ENCODE results near the gene CS. TPM values are rescaled to one million over a fixed set of nuclear protein-coding genes. Genes with fewer than 3 reads are reported as not detected.

Gene CS
- total RNA-seq, 1 experiment from 2014 or later = 250 TPM

- Histone ChIP-seq H3K79me1 (ENCODE audit: insufficient read depth, low read depth, low read length, poor library complexity, severe bottlenecking) (no peaks in the 10 kb centered on the region), H3K9ac (ENCODE audit: extremely low read depth, insufficient read length, low read length) (no peak overlapping the region), H2BK12ac (ENCODE audit: insufficient read length, low read depth, low read length) (no peak overlapping the region), H2BK20ac (ENCODE audit: low read depth, low read length, poor library complexity, severe bottlenecking) (no peak overlapping the region), H3K4ac (ENCODE audit: low read depth, low read length) (no peak overlapping the region), H2AFZ (ENCODE audit: low read length) (no peak overlapping the region), H4K20me1 (ENCODE audit: control insufficient read depth, insufficient read depth, insufficient read length) (no peaks in the 10 kb centered on the region), H2AK5ac (ENCODE audit: insufficient read length, low read length) (no peak overlapping the region), H3K14ac (ENCODE audit: insufficient read depth, low read length) (no peak overlapping the region), H3K27ac (ENCODE audit: insufficient read length, low read depth, low read length) (no peak overlapping the region), H3K23me2 (ENCODE audit: insufficient read length, low read depth, low read length, poor library complexity, severe bottlenecking) (no peaks in the 10 kb centered on the region), H4K8ac (replicated peaks; ENCODE audit: insufficient read length, low read depth, low read length) (no peak overlapping the region), H3K18ac (ENCODE audit: insufficient read length, low read depth, low read length) (no peak overlapping the region), H3K4me1 (ENCODE audit: insufficient read depth, low read length) (no peaks in the 10 kb centered on the region), H2BK120ac (ENCODE audit: low read depth, low read length, poor library complexity, severe bottlenecking) (no peak overlapping the region), H3K4me2 (ENCODE audit: insufficient read depth, insufficient read length, low read length) (no peak overlapping the region), H2BK15ac (ENCODE audit: low read depth, low read length) (no peak overlapping the region), H2BK5ac (ENCODE audit: insufficient read length, low read length) (no peak overlapping the region), H3K9me3 (ENCODE audit: control insufficient read depth, low read depth, low read length) (no peaks in the 10 kb centered on the region), H3K23ac (ENCODE audit: insufficient read length, low read depth, low read length) (no peak overlapping the region), H4K91ac (ENCODE audit: insufficient read length, low read depth, low read length) (no peak overlapping the region), H3K79me2 (ENCODE audit: insufficient read depth, low read length) (no peaks in the 10 kb centered on the region), H4K5ac (ENCODE audit: insufficient read length, low read depth, low read length) (no peak overlapping the region), H3K27me3 (ENCODE audit: insufficient read depth, low read length) (no peaks in the 10 kb centered on the region), H3K56ac (ENCODE audit: insufficient read length, low read depth, low read length) (no peak overlapping the region), H3T11ph (ENCODE audit: low read length) (no peak overlapping the region)
- Mint-ChIP-seq H3K27ac (no peak overlapping the region), H3K4me3 (no peak overlapping the region), H3K27me3 (ENCODE audit: low read depth) (no peaks in the 10 kb centered on the region), H3K9me3 (no peaks in the 10 kb centered on the region), H3K36me3 (ENCODE audit: insufficient read depth in 1 of 3, low read depth in 3 of 3) (peaks cover 57 to 76% (median 75%) of the 10 kb centered on the region in 3 experiments), H3K4me1 (0 out of 4 replicates have a peak, but pooled peaks cover 0 to 5% of the 10 kb centered on the region in 2 experiments)
- WGBS (ENCODE audit: extremely low coverage, insufficient read length, low lambda C conversion rate) = no CpG with 5 or more reads among the region's 13 CpGs
- no peak for TF ChIP-seq CTCF (conservative IDR thresholded peaks at IDR 0.05)
- no peak for DNase-seq
Measured at GRCh38 chr12:56242986-56243385, 57.1 kb downstream of the CS start.

Data from H9 (cell line).